KBM-7 (cell line): ENCODE data around the gene GOLGA8Q.
"Not testable (repeated sequence)": the region's sequence is repeated elsewhere in the genome, so short reads cannot be mapped to it uniquely, and the experiment has no call there.

Source experiments
- DNase-seq: peaks from one replicate; pipeline ENCODE4 v3.0.0-alpha.2; 2015
- in situ Hi-C: fragments of 300-500 bp; cut with MboI; formaldehyde crosslinking; loops from 2 replicates; pipeline ENCODE4 v1.14.3; 2020; ENCODE audit warnings: low sequenced_read_pairs, low pct_unique_long_range_greater_than_20kb, mixed read lengths

GOLGA8Q gene, protein sequence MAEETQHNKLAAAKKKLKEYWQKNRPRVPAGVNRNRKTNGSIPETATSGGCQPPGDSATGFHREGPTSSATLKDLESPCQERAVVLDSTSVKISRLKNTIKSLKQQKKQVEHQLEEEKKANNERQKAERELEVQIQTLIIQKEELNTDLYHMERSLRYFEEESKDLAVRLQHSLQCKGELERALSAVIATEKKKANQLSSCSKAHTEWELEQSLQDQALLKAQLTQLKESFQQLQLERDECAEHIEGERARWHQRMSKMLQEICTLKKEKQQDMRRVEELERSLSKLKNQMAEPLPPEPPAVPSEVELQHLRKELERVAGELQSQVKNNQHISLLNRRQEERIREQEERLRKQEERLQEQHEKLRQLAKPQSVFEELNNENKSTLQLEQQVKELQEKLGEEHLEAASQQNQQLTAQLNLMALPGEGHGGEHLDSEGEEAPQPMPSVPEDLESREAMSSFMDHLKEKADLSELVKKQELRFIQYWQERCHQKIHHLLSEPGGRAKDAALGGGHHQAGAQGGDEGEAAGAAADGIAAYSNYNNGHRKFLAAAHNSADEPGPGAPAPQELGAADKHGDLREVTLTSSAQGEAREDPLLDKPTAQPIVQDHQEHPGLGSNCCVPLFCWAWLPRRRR

DNA sequence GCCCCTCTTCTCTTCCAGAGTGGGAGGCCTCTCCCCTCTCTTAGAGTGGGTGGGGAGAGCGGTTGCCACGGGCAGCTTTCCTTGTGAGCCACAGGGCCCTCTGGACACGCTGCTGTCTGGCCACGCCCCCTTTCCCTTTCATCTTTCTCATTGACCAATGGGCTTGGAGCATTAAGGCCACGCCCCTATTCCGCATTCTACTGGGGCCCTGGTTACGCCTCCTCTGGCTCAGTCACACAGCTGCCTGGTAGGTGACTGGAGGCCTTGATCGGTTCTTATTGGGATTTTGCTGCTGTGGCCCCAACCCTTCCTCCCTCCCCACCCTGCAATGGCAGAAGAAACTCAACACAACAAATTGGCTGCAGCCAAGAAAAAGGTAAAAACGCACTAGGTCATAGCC lies at the start of gene GOLGA8Q:
GOLGA8Q (plus strand) TSS at position 301 of the 400 bp plus-strand sequence; CDS start at position 329, 28 bp downstream.
- in situ Hi-C loops, DNase-seq: not testable (repeated sequence)

DNA sequence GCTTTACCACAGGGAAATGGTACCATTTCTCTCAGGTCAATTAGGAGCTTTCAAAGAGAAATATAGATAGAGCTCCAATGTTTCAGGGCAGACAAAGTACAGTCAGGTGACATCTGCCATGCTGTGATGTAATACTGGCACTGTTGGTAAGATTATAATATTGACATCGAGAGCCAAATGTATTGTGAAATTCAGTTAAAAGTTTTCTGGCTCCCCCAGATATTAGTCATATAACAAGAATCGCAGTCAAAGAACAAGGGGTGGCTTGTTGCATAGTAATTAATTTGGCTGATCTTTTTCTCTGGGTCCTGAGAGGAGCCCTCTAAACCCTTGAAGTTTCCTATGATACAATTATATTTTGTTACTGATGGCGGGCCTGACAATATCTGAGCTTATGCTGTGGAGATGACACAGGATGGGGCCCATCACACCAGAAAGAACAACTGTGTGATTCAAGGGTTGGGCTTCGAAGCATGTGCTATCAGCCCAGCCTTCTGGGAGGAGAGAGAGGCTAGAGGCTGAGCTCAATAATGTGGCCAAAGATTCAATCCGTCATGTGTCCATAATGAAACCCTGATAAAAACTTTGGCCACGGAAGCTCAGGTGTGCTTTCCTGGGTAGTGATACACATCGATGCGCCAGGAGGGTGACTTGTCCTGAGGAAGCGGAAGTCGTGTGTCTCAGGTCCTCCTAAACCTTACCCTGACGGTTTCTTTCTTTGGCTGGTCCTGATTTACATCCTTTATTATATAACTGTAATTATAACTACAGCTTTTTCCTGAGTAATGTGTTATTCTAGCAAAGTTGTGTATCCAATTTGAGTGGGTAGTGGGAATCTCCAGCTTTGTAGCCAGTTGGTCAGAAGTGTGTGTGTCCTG lies 48.7 kb upstream of the GOLGA8Q start:
- in situ Hi-C loops, DNase-seq: not testable (repeated sequence)

- DNase-seq, in situ Hi-C loops: not testable (repeated sequence)
Measured at GRCh38 chr15:30504162-30504843, 47.5 kb upstream of the GOLGA8Q start.

- in situ Hi-C loops, DNase-seq: not testable (repeated sequence)
Measured at GRCh38 chr15:30514545-30514944, 37.3 kb upstream of the GOLGA8Q start.

DNA sequence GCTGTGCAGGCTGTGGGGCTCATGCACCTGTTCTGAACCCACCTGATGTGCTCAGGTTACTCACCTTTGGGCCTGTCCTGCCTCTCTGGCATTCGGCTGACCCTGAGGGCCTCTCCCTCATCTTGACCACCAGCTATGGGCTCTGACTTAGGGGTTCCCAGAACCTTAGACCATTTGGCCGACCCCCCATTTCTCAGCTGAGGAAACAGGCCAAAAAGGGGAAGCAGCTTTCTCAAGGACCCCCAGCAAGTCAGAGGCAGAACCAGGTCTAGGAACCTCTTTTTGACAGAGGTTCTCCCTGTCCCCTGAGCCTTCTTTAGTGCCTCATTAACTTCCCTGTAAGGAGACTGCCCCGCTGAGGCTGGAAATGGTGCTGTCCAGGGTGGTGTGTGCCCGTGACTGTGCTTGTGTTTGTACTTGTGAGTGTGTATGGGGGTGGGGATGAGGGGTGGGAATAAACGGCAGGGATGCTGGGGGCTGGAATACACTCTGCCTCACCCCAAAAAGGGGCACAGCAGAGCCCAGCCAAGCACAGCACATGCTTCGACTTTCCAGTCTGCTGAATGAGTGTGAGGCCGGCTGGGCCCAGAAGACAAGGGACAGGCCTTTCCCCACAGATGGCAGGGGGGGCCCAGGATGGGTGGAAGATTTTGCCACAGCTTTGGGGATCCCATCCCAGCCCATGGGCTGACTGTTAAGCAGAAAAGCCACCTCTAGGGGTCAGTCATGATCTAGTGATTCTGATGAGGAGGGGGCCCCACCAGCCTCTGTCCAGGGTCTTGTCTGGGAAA lies 28.2 kb upstream of the GOLGA8Q start:
- DNase-seq, in situ Hi-C loops: not testable (repeated sequence)

DNA sequence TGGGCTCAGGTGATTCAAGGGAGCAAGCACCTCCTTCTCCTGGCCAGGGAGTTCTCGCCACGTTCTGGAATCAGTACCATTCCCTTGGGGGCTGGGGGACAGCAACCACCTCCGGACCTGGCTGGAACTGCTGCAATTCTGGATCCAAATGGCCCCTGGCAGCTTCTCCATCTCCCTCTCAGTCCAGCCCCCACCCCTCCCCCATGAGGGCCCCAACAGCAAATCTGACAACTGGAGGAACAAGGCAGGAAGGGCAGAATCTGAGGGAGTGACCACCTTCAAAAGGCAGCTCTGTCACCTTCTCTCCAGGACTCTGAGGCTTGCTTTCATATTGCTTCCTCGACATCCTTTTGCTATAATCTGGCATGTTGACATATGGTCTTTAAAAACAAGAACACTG lies 25.9 kb upstream of the GOLGA8Q start:
- not testable (repeated sequence) for DNase-seq

GRCh38 chr15:30529049-30529448 lies 22.8 kb upstream of the GOLGA8Q start:
- in situ Hi-C loops, DNase-seq: not testable (repeated sequence)

More for the DNA sequence above, 25.9 kb upstream of the GOLGA8Q start:
- in situ Hi-C loops: not testable (repeated sequence)

DNA sequence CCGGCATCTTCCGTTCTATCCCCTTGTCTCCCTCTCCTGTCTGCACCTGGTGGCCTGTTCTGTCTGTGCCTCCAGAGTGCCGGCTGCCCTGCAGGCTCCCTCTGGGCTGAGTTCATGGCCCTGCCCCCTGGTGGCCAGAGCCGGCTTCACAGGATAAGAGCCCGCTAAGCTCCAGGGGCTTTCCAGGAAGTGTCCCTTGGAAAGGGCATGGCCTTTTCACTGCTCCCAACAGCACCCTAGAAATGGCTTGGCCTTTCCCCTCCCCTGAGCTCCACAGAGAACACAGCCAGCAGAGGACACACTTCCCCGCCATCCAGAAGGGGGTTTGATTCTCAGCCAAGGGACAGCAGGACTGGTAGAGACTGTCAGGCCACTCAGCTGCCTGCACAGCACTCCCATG lies 15.1 kb downstream of the GOLGA8Q start:
- DNase-seq, in situ Hi-C loops: not testable (repeated sequence)

GRCh38 chr15:30573012-30573491 lies 21.2 kb downstream of the GOLGA8Q start:
- DNase-seq, in situ Hi-C loops: not testable (repeated sequence)

GRCh38 chr15:30579394-30579970 lies 27.6 kb downstream of the GOLGA8Q start:
- DNase-seq, in situ Hi-C loops: not testable (repeated sequence)

DNA sequence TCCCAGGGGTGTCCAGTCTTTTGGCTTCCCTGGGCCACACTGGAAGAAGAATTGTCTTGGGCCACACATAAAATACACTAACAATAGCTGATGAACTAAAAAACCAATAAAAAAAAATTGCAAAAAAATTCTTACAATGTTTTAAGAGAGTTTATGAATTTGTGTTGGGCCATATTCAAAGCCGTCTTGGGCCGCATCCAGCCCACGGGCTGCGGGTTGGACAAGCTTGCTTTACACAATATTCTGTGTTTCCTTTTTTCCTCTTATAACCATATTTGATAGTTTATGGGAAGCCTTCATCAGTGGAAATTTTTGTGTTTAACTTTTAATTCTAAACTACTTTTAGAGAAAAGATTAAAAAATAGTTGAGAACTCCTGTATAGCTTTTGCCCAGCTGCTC lies 28.9 kb downstream of the GOLGA8Q start:
- in situ Hi-C loops, DNase-seq: not testable (repeated sequence)

DNA sequence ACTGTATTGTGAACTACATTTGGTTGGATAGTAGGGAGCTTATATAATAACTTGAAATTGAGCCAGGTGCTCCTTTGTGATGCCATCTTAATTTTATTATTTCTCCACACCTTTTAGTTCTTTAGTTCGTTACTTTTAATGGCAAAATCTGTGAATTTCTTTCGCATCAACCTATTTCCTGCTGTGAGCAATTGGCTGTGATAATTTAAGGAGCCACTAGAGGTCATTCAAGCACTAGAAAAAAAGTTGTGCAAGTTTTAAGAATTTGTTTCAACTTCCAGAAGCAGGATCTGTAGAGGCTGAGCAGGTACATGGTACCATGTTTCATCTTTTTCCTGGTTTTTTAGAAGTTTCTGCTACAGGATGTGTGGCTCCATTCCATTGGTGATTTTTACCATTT lies 47.1 kb downstream of the GOLGA8Q start:
- DNase-seq, in situ Hi-C loops: not testable (repeated sequence)

GRCh38 chr15:30603796-30604195 lies 51.9 kb downstream of the GOLGA8Q start, which contains the start of gene GOLGA8H:
TSS of gene GOLGA8H (plus strand) at chr15:30604028. CDS start at chr15:30604126, 98 bp downstream.
- in situ Hi-C loops, DNase-seq: not testable (repeated sequence)
